SK-N-SH (cell line): Measurements from ENCODE around the gene STX17. TPM values are rescaled to one million over a fixed set of nuclear protein-coding genes. Genes with fewer than 3 reads are reported as not detected.

Experiments used
- CTCF ChIA-PET: fragments of 300-600, 350-600 bp; formaldehyde crosslinking; extraction: SDS; loops from one replicate; lab custom pipeline; 2021; lab: Yijun Ruan, JAX
- POLR2A ChIA-PET: fragments of 350-600 bp; sonication (Branson Sonifier 250); formaldehyde crosslinking; extraction: SDS; loops from one replicate; lab custom pipeline; 2020; ENCODE audit warnings: antibody characterized with exemption, inconsistent platforms; lab: Yijun Ruan, JAX
- DNase-seq: peaks from one replicate; pipeline ENCODE4 v3.0.0; 2012
- H2AFZ ChIP-seq: fragments of 200-600 bp; sonication (generic); 2 replicates; pipeline ENCODE4 v1.8.1; 2016; ENCODE audit warnings: antibody characterized with exemption, mild to moderate bottlenecking, low read depth
- H3F3A ChIP-seq: fragments of 200-600 bp; sonication (generic); replicated peaks from 2 replicates; pipeline ENCODE3; 2016; ENCODE audit warnings: antibody characterized with exemption, mild to moderate bottlenecking; ENCODE audit not compliant: insufficient read depth
- H3K27ac ChIP-seq, 2 experiments: fragments of 200-500 bp in 1 of 2; fragments of 200-600 bp in 1 of 2; sonication (Bioruptor generic) in 1 of 2; sonication (generic), shearing (Covaris generic) in 1 of 2; 2 replicates each; pipeline versions ENCODE4 v1.5.1 to v1.6.1; 2014 to 2016; ENCODE audit warnings: low read depth in 2 of 2, inconsistent platforms in 1 of 2, low read length in 1 of 2, mild to moderate bottlenecking in 1 of 2, mixed read lengths in 1 of 2
- H3K27me3 ChIP-seq: fragments of 200-600 bp; sonication (generic), shearing (Covaris generic); 2 replicates; pipeline ENCODE4 v1.6.1; 2016; ENCODE audit warnings: mixed run types; ENCODE audit not compliant: insufficient read depth
- H3K36me3 ChIP-seq, 2 experiments: fragments of 200-500 bp in 1 of 2; fragments of 200-600 bp in 1 of 2; sonication (Bioruptor generic) in 1 of 2; sonication (generic) in 1 of 2; replicated peaks in 1 of 2; 2 replicates each; pipeline versions ENCODE3 to v1.5.1; 2014 to 2016; ENCODE audit warnings: low read length in 1 of 2, mild to moderate bottlenecking in 1 of 2; ENCODE audit not compliant: insufficient read depth in 2 of 2, control insufficient read depth in 1 of 2
- H3K4me1 ChIP-seq, 2 experiments: fragments of 200-500 bp in 1 of 2; fragments of 200-600 bp in 1 of 2; sonication (Bioruptor generic) in 1 of 2; sonication (generic), shearing (Covaris generic) in 1 of 2; 2 replicates each; pipeline versions ENCODE4 v1.5.1 to v1.6.1; 2014 to 2016; ENCODE audit warnings: low read depth in 1 of 2, low read length in 1 of 2, mixed run types in 1 of 2; ENCODE audit not compliant: insufficient read depth in 2 of 2, control insufficient read depth in 1 of 2
- H3K4me2 ChIP-seq: fragments of 200-600 bp; sonication (generic), shearing (Covaris generic); 2 replicates; pipeline ENCODE4 v1.6.1; 2017; ENCODE audit warnings: mixed run types
- H3K4me3 ChIP-seq, 2 experiments: fragments of 200-500 bp in 1 of 2; fragments of 200-600 bp in 1 of 2; sonication (Bioruptor generic) in 1 of 2; sonication (generic), shearing (Covaris generic) in 1 of 2; 2 replicates each; pipeline versions ENCODE4 v1.5.1 to v1.8.1; 2014 to 2016; ENCODE audit warnings: low read depth in 2 of 2, inconsistent platforms in 1 of 2, low read length in 1 of 2, mild to moderate bottlenecking in 1 of 2, mixed read lengths in 1 of 2, moderate library complexity in 1 of 2
- H3K79me2 ChIP-seq: fragments of 200-600 bp; sonication (generic); 2 replicates; pipeline ENCODE4 v1.8.1; 2017; ENCODE audit warnings: mild to moderate bottlenecking; ENCODE audit not compliant: insufficient read depth
- H3K9ac ChIP-seq: fragments of 200-600 bp; sonication (generic); 2 replicates; pipeline ENCODE4 v1.6.1; 2017; ENCODE audit warnings: mixed run types
- H3K9me2 ChIP-seq: fragments of 200-600 bp; sonication (generic); 2 replicates; pipeline ENCODE4 v1.6.1; 2017; ENCODE audit warnings: mixed run types
- H3K9me3 ChIP-seq: fragments of 200-600 bp; sonication (generic); 2 replicates; pipeline ENCODE4 v1.6.1; 2017; ENCODE audit warnings: mixed run types, mild to moderate bottlenecking, moderate library complexity
- H4K20me1 ChIP-seq: fragments of 200-600 bp; sonication (generic); 2 replicates; pipeline ENCODE4 v1.6.1; 2017; ENCODE audit warnings: mild to moderate bottlenecking, mixed run types; ENCODE audit not compliant: insufficient read depth
- CHD2 ChIP-seq: fragments of 150-350 bp; IDR thresholded peaks from 2 replicates; pipeline ENCODE4 v1.6.1; 2018; ENCODE audit warnings: low read length; ENCODE audit not compliant: partially characterized antibody
- ELF1 ChIP-seq: IDR thresholded peaks from 2 replicates; pipeline ENCODE4 v1.4.0; 2012
- EZH2phosphoT487 ChIP-seq: fragments of 200-600 bp; sonication (generic); IDR thresholded peaks from 2 replicates; pipeline ENCODE4 v1.6.1; 2017; ENCODE audit warnings: low read depth, mixed run types, mild to moderate bottlenecking, antibody characterized with exemption, moderate library complexity, borderline replicate concordance
- FOSL2 ChIP-seq: IDR thresholded peaks from 2 replicates; pipeline ENCODE4 v1.4.0; 2012; ENCODE audit warnings: low read depth, mild to moderate bottlenecking, moderate library complexity, borderline replicate concordance
- GABPA ChIP-seq: IDR thresholded peaks from 2 replicates; pipeline ENCODE4 v1.4.0; 2012; ENCODE audit warnings: low read depth, mild to moderate bottlenecking
- GATA2 ChIP-seq: sonication (generic); formaldehyde crosslinking; IDR thresholded peaks from 2 replicates; pipeline ENCODE4 v1.5.0; 2020; ENCODE audit warnings: mild to moderate bottlenecking, missing genetic modification reagents
- IRF3 ChIP-seq: fragments of 150-350 bp; IDR thresholded peaks from 2 replicates; pipeline ENCODE4 v1.6.1; 2016; ENCODE audit warnings: mild to moderate bottlenecking, low read depth, low read length
- JUND ChIP-seq: IDR thresholded peaks from 2 replicates; pipeline ENCODE4 v1.4.0; 2012
- MXI1 ChIP-seq: IDR thresholded peaks from 2 replicates; pipeline ENCODE4 v1.6.1; 2012; ENCODE audit warnings: mild to moderate bottlenecking, low read depth, low read length, improper control_type of control experiment
- NFIC ChIP-seq: IDR thresholded peaks from 2 replicates; pipeline ENCODE4 v1.4.0; 2012; ENCODE audit warnings: borderline replicate concordance
- NRF1 ChIP-seq: IDR thresholded peaks from 2 replicates; pipeline ENCODE4 v1.6.1; 2012; ENCODE audit warnings: low read depth, mild to moderate bottlenecking, low read length
- PBX3 ChIP-seq: IDR thresholded peaks from 2 replicates; pipeline ENCODE4; 2012
- RCOR1 ChIP-seq: fragments of 150-350 bp; IDR thresholded peaks from 2 replicates; pipeline ENCODE4 v1.6.1; 2017; ENCODE audit warnings: antibody characterized with exemption, low read length
- RXRA ChIP-seq: IDR thresholded peaks from 2 replicates; pipeline ENCODE4 v1.4.0; 2012; ENCODE audit warnings: low read depth, mild to moderate bottlenecking, borderline replicate concordance
- SIN3A ChIP-seq: IDR thresholded peaks from 2 replicates; pipeline ENCODE4 v1.6.1; 2012; ENCODE audit warnings: low read depth, mild to moderate bottlenecking, low read length, moderate library complexity, borderline replicate concordance
- SMC3 ChIP-seq: IDR thresholded peaks from 2 replicates; pipeline ENCODE4 v1.6.1; 2012; ENCODE audit warnings: low read depth, low read length, improper control_type of control experiment
- TAF1 ChIP-seq: IDR thresholded peaks from 2 replicates; pipeline ENCODE4 v1.6.1; 2012; ENCODE audit warnings: low read depth, mild to moderate bottlenecking, low read length, moderate library complexity, borderline replicate concordance
- TCF12 ChIP-seq: IDR thresholded peaks from 2 replicates; pipeline ENCODE4 v1.4.0; 2012
- ZBTB33 ChIP-seq: IDR thresholded peaks from 2 replicates; pipeline ENCODE4 v1.4.0; 2012; ENCODE audit warnings: low read depth, borderline replicate concordance
- WGBS: methylation state at CpG from one replicate; pipeline ENCODE4 v1.1.6; 2017; ENCODE audit warnings: low lambda C conversion rate; 5-methylcytosine and 5-hydroxymethylcytosine counted together
- polyA plus RNA-seq, 3 experiments: library from polyadenylated mRNA; depleted of rRNA; stranded (reverse); fragments of >200 nt; gene quantifications; 2 replicates each; pipeline ENCODE4 v1.2.3, GENCODE V29; 2012

Gene STX17
- polyA plus RNA-seq, 1 of the 3 experiments (the other 2 are of a cell fraction), result 6.1 TPM

GRCh38 chr9:99998866-99999265 lies 92.4 kb downstream of the STX17 start:
- Histone ChIP-seq H4K20me1 (no peaks in the 10 kb centered on the region), H3K4me1 (no peaks in the 10 kb centered on the region), H3K36me3 (peaks cover 13 to 39% of the 10 kb centered on the region in 2 experiments), H3K9me2 (no peaks in the 10 kb centered on the region), H3K27me3 (no peaks in the 10 kb centered on the region), H3K79me2 (0 out of 2 replicates have a peak, but pooled peaks cover under 1% of the 10 kb centered on the region), H3K4me2 (no peak overlapping the region), H2AFZ (no peak overlapping the region), H3F3A (peaks cover 6% of the 10 kb centered on the region), H3K4me3 (no peak overlapping the region), H3K27ac (no peak overlapping the region), H3K9me3 (peaks cover 10% of the 10 kb centered on the region), H3K9ac (no peak overlapping the region)
- ChIA-PET POLR2A (no interaction called here), CTCF (interaction anchor here (1.1 kb wide), 1 partner anchor 12 kb away, joined by 3 read pairs; no protein-coding TSS in a partner anchor)
- TF ChIP-seq JUND, result no peak
- no peak for TF ChIP-seq ELF1
- TF ChIP-seq RXRA, result no peak
- TF ChIP-seq EZH2phosphoT487, result no peak
- TF ChIP-seq CHD2, result no peak
- TF ChIP-seq IRF3, result no peak
- no peak for TF ChIP-seq NFIC
- no peak for TF ChIP-seq MXI1
- no peak for TF ChIP-seq TAF1
- TF ChIP-seq RCOR1, result no peak
- TF ChIP-seq SMC3, result no peak
- TF ChIP-seq NRF1, result no peak
- TF ChIP-seq TCF12, result no peak
- no peak for TF ChIP-seq PBX3
- no peak for TF ChIP-seq FOSL2
- TF ChIP-seq GATA2 (CRISPR knock-in tag), result no peak
- TF ChIP-seq SIN3A, result no peak
- TF ChIP-seq GABPA, result no peak
- TF ChIP-seq ZBTB33, result no peak
- DNase-seq, result no peak
- WGBS, result 96% methylated on average over 23 of the region's 26 CpGs
